DMS 273 (cell line): ENCODE data around the gene IL20RB.

Source experiments
- DNase-seq: peaks from one replicate; lab custom pipeline; 2025; ENCODE audit not compliant: unreplicated experiment; lab: John Stamatoyannopoulos, UW

The IL20RB gene, protein sequence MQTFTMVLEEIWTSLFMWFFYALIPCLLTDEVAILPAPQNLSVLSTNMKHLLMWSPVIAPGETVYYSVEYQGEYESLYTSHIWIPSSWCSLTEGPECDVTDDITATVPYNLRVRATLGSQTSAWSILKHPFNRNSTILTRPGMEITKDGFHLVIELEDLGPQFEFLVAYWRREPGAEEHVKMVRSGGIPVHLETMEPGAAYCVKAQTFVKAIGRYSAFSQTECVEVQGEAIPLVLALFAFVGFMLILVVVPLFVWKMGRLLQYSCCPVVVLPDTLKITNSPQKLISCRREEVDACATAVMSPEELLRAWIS

DNA sequence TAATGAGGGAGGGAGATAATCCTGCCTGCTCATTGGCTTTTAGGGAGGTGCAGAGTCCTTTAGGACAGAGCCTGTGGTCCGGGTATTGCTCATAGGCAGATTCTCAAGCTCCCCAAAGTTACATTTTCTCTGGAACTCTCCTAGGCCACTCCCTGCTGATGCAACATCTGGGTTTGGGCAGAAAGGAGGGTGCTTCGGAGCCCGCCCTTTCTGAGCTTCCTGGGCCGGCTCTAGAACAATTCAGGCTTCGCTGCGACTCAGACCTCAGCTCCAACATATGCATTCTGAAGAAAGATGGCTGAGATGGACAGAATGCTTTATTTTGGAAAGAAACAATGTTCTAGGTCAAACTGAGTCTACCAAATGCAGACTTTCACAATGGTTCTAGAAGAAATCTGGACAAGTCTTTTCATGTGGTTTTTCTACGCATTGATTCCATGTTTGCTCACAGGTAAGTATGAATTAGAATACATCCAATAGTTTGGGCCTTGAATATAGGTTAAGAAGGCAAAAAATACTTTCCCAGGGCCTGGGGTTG lies at the start of gene IL20RB:
Gene IL20RB (plus strand): TSS at position 233 of the 538 bp plus-strand sequence. CDS start 131 bp downstream, at position 364.
- DNase-seq, result no peak

DNA sequence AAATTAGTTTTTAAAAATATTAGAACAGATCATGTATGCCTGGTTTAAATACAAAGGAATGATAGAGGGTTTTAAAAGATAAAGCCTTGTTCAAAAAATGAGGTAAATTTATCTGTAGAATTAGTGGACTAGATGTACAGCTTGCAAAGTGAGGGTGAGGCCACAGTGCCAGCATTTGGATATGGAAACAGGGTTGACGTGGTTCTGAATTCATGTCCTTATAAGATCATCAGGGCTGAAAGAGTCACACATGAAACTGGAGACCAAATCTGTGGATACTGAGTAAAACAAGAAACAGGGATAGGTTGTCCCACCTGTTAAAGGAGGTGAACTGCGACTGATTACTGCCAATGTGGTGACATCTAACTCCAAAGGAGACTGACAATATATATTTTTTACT lies 49.5 kb upstream of the IL20RB start:
- no peak for DNase-seq

DNA sequence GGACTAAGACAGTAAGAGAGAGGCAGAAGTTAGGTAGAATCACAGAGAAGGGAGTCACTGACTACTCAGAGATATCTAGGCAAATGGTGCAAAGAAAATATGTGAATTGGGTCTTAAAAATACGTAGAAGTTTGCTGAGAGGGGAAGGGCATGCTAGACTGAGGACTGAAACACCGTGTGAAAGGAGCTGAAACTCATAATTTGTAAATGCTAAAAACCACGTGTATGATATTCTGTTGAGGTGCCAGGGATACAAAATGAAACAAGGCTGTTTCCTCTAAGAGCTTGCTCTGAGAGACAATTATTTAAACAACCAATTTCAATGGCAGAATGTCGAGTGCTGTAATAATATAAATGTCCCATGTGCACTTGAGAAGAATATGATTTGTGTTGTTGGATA lies 48.6 kb upstream of the IL20RB start:
- no peak for DNase-seq

DNA sequence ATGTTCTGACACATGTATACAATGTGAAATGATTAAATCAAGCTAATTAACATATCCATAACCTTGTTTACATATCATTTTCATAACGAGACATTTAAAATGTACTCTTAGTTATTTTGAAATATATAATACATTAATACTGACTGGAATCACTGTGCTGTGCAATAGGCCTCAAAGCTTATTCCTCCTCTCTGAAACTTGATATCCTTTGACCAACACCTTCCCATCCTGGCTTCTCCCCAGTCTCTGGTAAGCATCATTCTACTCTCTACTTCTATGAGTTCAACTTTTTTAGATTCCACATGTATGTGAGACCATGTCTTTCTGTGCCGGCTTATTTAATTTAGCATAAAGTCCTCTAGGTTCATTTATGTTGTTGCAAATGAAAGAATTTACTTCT lies 47.1 kb upstream of the IL20RB start:
- DNase-seq, result peak; percentile 18

DNA sequence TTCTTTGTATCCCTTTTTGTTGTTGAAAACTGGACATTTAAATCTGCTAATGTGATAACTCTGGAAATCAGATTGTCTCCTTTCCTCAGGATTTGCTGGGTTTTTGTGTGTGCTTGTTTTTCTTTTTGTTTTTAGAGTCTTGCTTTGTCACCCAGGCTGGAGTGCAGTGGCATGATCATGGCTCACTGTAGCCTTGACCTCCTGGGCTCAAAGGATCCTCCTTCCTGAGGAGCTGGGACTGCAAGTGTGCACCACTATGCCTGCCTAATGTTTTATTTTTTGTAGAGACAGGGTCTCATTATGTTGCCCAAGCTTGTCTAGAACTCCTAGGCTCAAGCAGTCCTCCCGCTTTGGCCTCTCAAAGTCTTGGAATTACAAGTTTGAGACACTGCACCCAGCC lies 44.6 kb upstream of the IL20RB start:
- DNase-seq, result no peak

DNA sequence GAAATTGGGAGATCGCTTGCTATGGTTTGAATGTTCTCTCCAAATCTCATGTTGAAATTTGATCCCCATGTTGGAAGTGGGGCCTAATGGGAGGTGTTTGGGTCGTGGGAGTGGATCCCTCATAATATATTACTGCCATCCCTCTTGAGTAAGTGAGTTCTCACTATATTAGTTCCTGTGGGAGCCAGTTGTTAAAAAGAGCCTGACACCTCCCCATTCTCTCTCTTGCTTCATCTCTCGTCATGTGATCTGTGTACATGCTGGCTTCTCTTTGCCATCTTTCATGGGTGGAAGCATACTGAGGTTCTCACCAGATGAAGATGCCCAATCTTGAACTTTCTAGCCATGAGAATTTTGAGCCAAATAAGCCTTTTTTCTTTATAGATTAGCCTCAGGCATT lies 43.0 kb upstream of the IL20RB start:
- no peak for DNase-seq

DNA sequence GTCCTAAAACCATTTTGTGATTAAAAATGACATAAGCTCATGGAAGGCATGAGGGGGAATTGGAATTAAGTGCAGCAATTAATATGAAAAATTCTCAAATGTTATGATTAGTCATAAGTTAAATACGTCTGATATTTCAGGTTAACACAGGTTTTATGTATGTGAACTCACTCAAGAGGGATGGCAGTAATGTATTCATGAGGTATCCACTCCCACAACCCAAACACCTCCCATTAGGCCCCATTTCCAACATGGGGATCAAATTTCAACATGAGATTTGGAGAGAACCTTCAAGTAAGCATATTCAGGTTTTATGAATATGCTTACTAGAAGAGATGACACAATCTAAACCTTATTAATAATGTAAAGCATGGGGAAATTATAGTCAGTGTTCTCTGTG lies 41.6 kb upstream of the IL20RB start:
- peak; percentile 38 for DNase-seq

DNA sequence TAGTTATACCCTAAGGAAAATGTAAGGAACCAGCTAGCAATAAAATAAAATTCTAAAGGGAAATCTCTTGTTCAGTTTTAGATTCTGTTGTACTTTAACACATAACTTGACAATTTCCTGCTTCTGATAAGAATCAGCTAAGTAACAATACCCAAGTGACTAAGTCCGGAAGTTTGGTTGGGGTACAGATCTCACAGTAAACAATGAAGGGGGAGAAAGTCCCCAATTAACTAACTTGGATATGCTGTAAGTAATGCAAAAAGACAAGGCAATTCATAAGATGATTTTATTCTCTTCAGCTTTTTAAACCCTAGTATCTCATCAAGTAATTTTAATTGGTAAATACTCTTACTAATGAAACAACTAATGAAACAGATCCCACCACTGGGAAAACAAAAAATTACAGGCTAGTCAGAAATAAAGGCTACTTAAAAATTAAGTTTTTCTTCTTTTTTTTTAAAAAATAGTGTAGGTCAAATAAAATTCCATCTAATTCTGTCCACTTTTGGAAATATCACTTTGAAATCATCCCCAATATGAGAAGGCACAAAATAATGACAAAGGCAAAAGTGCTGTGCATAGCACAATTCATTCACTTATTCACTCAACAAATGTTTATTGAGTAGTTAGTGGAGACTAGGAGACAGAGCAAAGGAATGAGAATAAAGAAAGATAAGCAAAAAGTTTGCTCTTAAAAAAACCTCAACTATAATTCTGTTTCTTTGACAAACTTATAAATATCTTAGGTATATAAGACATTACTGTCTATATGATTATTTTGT lies 37.8 kb upstream of the IL20RB start:
- no peak for DNase-seq

DNA sequence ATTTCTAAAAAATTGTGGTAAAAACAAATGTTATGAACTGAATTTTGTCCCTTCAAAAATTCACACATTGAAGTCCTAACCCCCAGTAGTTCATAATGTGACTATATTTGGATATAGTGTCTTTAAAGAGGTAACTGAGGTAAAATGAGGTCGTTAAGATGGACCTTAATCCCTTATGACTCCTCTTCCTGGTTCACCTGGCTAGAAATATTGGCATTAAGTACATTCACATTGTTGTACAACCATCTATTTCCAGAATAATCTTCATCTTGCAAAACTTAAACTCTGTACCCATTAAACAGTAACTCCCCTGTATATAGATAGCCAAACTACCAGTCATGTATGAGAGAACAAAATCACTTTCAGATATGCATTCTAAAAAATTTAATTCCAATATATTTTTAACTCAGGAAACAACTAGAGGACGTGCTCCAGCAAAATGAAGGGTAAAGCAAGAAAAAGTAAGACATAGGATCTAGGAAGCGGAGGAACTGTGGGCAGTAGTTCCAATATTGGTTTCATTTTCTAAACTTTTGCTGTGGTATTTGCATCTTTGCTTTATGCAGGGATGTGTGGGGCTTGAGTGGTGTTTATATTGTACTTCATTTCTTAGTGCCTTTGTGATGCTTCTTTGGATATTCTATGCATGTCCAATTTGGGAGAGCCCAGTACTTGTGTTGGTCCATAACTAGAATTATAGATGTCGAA lies 36.7 kb upstream of the IL20RB start:
- no peak for DNase-seq

DNA sequence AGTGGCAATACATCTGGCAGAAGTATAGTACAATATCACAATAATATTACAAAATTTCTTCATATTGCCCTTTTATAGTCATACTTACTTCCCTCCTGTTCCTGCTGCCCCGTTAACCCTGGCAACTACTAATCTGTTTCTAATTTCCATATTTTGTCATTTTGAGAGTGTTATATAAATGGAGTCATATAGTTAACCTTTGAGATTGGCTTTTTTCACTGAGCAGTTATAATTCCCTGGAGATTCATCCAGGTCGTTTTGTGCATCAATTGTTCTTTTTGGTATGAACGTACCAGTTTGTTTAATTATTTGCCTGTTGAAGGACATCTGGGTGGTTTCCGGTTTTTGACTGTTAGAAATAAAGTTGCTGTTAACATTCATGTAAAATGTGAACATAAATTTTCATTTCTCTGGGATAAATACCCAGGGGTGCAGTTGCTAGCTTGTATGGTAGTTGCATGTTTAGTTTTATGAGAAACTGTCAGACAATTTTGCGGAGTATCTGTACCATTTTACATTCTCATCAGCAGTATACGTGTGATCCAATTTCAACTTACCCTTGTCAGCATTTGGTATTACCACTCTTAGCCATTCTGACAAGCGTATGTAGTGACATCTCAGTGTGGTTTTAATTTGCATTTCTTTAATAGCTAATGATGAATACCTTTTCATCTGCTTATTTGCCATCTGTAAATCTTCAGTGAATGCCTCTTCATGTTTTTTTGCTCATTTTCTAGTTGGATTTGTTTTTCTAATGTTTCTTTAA lies 32.2 kb upstream of the IL20RB start:
- DNase-seq, result peak; percentile 28

DNA sequence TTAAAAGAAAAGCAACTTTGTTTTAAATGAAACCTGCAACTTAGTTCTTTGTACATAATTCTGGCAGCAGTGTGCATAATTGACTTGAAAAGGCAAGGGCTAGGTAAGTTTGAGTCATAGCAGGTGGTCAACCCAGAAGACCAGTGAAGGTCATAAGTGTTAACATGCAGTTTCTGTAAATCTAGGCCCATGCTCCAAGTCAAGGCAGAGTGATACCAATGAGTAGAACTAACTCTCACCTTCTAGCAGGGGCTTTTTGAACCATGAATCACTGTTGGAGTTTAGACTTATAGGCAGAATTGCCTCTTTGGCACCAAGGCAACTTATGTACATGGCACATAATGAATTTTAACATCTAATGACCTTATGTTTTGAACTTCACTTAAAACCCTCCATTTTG lies 29.5 kb upstream of the IL20RB start:
- DNase-seq, result no peak

DNA sequence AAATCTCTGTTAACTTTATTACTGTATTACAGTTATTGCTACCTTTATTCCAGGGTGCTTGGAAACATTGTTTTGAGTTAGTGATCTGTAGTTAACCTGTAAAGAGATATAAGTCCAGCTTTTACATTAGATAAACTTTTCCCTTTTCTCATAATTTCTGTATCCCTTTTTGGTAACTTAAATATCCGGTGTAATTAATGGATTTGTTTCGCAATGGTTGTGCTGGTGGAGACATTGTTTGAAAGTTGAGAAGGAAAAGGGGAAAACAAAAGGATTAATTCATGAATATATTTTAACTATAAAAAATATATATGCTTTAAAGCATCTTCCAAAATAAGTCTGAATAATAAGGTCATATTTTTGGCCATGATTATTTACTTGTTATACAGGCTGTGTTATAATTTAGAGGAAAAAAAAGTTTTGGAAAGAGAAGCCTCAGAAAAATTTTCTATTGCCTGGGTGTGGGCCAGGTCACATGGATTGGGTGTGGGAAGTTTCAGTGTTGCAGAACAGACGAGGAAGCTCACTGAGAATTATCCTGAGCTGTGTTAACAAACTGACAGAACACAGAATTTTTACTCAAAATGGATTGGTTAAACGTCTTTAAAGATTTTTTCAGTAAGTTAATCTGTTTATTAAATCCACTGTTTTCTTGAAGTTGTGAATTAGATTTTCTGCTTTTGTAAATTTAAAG lies 27.7 kb upstream of the IL20RB start:
- peak; percentile 47 for DNase-seq

DNA sequence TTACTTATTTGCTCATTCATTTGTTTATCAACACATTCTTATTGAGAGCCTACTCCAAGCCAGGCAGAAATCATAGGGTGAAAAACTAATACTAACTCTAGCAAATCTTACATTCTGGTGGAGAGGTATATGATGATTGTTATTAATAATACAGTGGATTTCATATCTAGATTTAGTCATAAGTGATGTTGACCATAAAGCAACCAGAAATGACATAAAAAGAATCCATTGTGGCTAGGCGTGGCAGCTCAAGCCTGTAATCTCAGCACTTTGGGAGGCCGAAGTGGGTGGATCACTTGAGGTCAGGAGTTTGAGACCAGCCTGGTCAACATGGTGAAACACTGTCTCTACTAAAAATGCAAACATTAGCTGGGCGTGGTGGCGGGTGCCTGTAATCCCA lies 26.2 kb upstream of the IL20RB start:
- no peak for DNase-seq

DNA sequence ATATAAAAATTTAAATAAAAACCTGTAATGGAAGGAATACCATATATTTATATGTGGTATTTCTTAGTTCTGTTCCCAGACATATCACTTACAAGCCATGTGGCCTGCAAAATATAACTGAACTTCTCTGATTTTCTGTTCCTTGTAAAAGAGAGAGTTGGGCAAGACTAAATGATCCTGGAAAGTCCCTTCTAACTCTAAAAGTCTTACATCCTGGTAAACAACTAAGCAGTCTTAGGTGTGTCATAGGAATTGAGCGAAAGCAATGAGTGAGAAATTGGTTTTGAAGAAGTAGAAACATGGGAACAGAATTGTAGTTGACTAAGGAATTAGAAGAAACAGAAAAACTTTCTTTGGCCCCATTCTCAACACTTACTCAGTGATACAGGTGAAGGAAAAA lies 25.3 kb upstream of the IL20RB start:
- DNase-seq, result no peak

DNA sequence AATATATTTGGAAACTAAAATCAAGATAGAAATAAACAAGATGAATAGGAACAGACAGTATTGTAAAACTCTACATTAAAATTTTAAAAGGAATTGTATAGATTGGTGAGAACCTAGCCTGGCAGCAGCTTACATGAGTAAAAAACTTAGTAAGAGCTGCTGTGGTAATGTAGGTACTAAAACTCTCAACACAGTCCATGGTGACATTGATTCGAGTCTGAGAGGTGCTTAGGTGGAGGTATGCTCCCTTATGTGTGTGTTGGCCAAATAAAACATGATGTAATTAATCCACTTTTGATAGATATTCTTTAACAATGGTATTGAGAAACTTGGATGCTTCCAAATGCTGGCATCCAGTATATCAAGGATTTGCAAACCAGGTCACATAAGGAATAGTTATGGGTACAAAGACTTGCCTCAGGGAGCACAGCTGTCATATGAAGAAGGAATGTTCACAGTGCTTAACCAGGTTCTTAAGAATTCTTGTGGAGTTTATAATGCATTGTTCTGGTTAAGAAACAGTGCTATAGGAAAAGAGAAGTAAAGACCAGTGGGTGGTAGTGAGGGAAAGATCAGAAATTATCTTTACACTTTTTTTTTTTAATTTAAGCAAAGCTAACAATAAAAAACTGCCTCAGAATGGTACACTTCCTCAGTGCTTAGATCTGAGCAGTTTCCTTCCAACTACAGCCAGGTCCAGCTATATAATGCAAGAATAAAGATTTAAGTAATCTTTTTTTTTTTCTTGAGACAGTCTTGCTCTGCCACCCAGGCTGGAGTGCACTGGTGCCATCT lies 24.6 kb upstream of the IL20RB start:
- no peak for DNase-seq

DNA sequence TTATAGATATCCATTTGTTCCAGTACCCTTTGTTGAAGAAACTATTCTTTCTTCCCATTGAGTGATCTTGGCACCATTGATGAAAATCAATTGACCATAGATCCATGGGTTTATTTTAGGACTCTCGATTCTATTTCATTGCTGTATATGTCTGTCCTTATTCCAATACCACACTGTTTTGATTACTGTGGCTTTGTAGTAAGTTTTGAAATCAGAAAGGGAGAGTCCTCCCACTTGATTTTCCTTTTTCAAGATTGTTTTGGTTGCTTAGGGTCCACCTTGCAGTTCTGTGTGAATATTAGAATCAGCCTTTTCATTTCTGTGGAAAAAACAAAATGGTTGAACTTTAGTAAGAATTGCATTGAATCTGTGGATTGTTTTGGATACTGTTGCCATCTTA lies 20.6 kb upstream of the IL20RB start:
- DNase-seq, result no peak

DNA sequence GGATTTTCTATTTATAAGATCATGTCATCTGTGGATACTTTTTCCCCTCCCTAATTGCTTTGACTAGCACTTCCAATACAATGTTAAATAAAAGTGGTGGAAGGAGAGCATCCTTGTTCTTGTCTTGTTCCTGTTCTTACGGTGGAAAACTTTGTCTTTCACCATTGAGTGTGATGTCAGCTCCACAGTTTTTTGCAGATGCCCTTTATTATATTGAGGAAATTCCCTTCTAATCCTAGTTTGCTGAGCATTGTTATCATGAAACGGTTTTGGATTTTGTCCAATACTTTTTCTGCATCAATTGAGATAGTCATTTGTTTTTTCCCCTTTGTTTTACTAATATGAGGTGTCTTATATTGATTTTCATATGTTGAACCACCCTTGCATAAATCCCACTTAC lies 19.9 kb upstream of the IL20RB start:
- DNase-seq, result no peak

DNA sequence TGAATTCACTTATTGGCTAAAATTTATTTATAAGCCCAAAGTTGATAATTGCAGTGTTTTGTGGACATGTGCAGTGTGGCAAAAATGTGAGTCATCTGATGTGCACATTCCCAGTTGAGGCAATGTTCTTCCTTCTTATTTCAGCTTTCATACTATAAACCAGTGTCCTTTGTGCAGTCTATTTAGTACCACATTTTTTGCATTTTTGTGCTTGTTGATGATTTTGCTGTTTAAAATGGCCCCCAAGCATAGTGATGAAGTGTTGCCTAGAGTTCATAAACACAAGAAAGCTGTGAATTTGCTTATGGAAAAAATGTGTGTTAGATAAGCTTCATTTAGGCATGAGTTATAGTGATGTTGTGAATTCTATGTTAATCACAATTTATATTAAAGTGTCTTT lies 19.4 kb upstream of the IL20RB start:
- no peak for DNase-seq

DNA sequence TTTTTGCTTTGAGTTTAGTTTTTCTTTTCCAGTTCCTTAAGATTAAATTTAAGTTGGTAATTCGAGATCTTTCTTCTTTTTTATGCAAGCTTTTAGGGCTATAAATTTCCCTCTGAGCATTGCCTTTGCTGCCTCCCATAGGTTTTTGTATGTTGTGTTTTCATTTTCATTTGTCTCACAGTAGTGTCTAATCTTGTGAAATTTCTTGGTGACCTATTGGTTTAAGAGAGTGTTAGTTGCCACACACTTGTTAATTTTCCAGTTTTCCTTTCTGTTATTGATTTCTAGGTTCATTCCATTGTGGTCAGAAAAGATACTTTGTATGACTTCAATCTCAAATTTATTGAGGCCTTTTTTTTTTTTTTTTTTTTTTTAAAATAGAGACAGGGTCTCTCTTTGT lies 18.3 kb upstream of the IL20RB start:
- DNase-seq, result no peak

DNA sequence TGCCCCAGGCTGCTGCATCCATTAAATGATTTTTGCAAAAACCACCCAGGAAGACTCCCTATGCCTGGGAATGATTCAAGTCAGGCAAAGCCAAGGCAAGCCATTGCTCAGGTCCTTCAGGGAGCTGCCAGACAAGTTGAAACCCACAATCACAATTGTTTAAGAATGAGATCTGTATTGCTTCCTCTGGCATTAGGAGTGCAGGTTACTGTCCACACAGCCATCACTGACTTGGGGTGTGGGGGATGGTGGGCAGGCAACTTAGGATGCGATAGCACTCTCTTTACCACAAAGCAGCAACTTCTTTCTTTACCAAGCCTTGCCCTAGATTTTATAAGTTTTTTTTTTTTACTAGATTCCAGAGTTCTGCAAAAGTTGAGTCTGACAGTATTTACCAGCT lies 15.0 kb upstream of the IL20RB start:
- DNase-seq, result no peak
